WTC11 (cell line): Measurements from ENCODE around the gene CYP26A1. TPM values are rescaled to one million over a fixed set of nuclear protein-coding genes. Genes with fewer than 3 reads are reported as not detected.

Experiments used
- ATF1 ChIP-seq: sonication (generic); formaldehyde crosslinking; IDR thresholded peaks from 2 replicates; pipeline ENCODE4 v1.8.1; 2023; ENCODE audit warnings: mild to moderate bottlenecking, moderate library complexity, missing genetic modification reagents
- ATF6 ChIP-seq: sonication (generic); formaldehyde crosslinking; IDR thresholded peaks from 2 replicates; pipeline ENCODE4 v1.8.1; 2023; ENCODE audit warnings: mild to moderate bottlenecking, missing genetic modification reagents
- CREM ChIP-seq: sonication (generic); formaldehyde crosslinking; IDR thresholded peaks from 2 replicates; pipeline ENCODE4 v1.8.1; 2022; ENCODE audit warnings: mild to moderate bottlenecking, missing genetic modification reagents, moderate library complexity
- ERG ChIP-seq: fragments of 250-450 bp; sonication (Bioruptor Pico); IDR thresholded peaks from 2 replicates; pipeline ENCODE4 v1.8.0; 2021; ENCODE audit warnings: mild to moderate bottlenecking
- FOXK1 ChIP-seq: sonication (generic); formaldehyde crosslinking; IDR thresholded peaks from 2 replicates; pipeline ENCODE4 v1.8.0; 2022; ENCODE audit warnings: mild to moderate bottlenecking, moderate library complexity, missing genetic modification reagents
- GRHL2 ChIP-seq: fragments of 250-450 bp; sonication (Bioruptor Pico); IDR thresholded peaks from 2 replicates; pipeline ENCODE4 v1.8.0; 2022; ENCODE audit warnings: mild to moderate bottlenecking, moderate library complexity; ENCODE audit not compliant: insufficient replicate concordance, severe bottlenecking
- HMGA2 ChIP-seq: fragments of 250-450 bp; sonication (Bioruptor Pico); IDR thresholded peaks from 2 replicates; pipeline ENCODE4 v1.4.0; 2021; ENCODE audit warnings: mild to moderate bottlenecking, moderate library complexity
- IRF1 ChIP-seq: sonication (generic); formaldehyde crosslinking; IDR thresholded peaks from 2 replicates; pipeline ENCODE4 v1.8.0; 2023; ENCODE audit warnings: missing genetic modification reagents
- JAZF1 ChIP-seq: fragments of 250-450 bp; sonication (Bioruptor Pico); IDR thresholded peaks from 2 replicates; pipeline ENCODE4 v1.9.0; 2021; ENCODE audit warnings: moderate library complexity, mild to moderate bottlenecking, inconsistent platforms
- JUN ChIP-seq: sonication (generic); formaldehyde crosslinking; IDR thresholded peaks from 2 replicates; pipeline ENCODE4 v1.8.0; 2023; ENCODE audit warnings: mild to moderate bottlenecking, missing genetic modification reagents
- KAT7 ChIP-seq: sonication (generic); formaldehyde crosslinking; IDR thresholded peaks from 2 replicates; pipeline ENCODE4 v1.8.1; 2023; ENCODE audit warnings: missing genetic modification reagents, mild to moderate bottlenecking, borderline replicate concordance
- MAX ChIP-seq: sonication (generic); formaldehyde crosslinking; IDR thresholded peaks from 2 replicates; pipeline ENCODE4 v1.8.0; 2022; ENCODE audit warnings: mild to moderate bottlenecking, missing genetic modification reagents
- MLX ChIP-seq: sonication (generic); formaldehyde crosslinking; IDR thresholded peaks from 2 replicates; pipeline ENCODE4 v1.8.1; 2023; ENCODE audit warnings: mild to moderate bottlenecking, missing genetic modification reagents, moderate library complexity
- NFATC4 ChIP-seq: fragments of 250-450 bp; sonication (Bioruptor Pico); IDR thresholded peaks from 2 replicates; pipeline ENCODE4 v1.9.0; 2021; ENCODE audit warnings: mild to moderate bottlenecking
- NFE2L1 ChIP-seq: sonication (generic); formaldehyde crosslinking; IDR thresholded peaks from 2 replicates; pipeline ENCODE4 v1.8.1; 2023; ENCODE audit warnings: missing genetic modification reagents
- RORB ChIP-seq: fragments of 250-450 bp; sonication (Bioruptor Pico); IDR thresholded peaks from 2 replicates; pipeline ENCODE4 v1.9.0; 2021; ENCODE audit warnings: mild to moderate bottlenecking
- SMAD3 ChIP-seq: sonication (generic); formaldehyde crosslinking; IDR thresholded peaks from 2 replicates; pipeline ENCODE4 v1.8.0; 2022; ENCODE audit warnings: missing genetic modification reagents, mild to moderate bottlenecking, borderline replicate concordance
- TEAD1 ChIP-seq: sonication (generic); formaldehyde crosslinking; IDR thresholded peaks from 2 replicates; pipeline ENCODE4 v1.8.0; 2022; ENCODE audit warnings: mild to moderate bottlenecking, missing genetic modification reagents
- USF2 ChIP-seq: sonication (generic); formaldehyde crosslinking; IDR thresholded peaks from 2 replicates; pipeline ENCODE4 v1.8.1; 2023; ENCODE audit warnings: mild to moderate bottlenecking, missing genetic modification reagents, moderate library complexity
- ZNF232 ChIP-seq: sonication (generic); formaldehyde crosslinking; IDR thresholded peaks from 2 replicates; pipeline ENCODE4 v1.8.0; 2022; ENCODE audit warnings: mild to moderate bottlenecking, missing genetic modification reagents
- ZNF263 ChIP-seq: sonication (generic); formaldehyde crosslinking; IDR thresholded peaks from 2 replicates; pipeline ENCODE4 v1.8.1; 2022; ENCODE audit warnings: low read depth, mild to moderate bottlenecking, moderate library complexity, missing genetic modification reagents
- ZNF317 ChIP-seq: sonication (generic); formaldehyde crosslinking; IDR thresholded peaks from 2 replicates; pipeline ENCODE4 v1.8.1; 2023; ENCODE audit warnings: low read depth, mild to moderate bottlenecking, moderate library complexity, missing genetic modification reagents, borderline replicate concordance
- ZNF396 ChIP-seq: fragments of 250-450 bp; sonication (Bioruptor Pico); IDR thresholded peaks from 2 replicates; pipeline ENCODE4 v1.8.0; 2021; ENCODE audit warnings: mild to moderate bottlenecking, moderate library complexity, borderline replicate concordance
- ZNF416 ChIP-seq: fragments of 250-450 bp; sonication (Bioruptor Pico); IDR thresholded peaks from 2 replicates; pipeline ENCODE4 v1.9.0; 2021; ENCODE audit warnings: mild to moderate bottlenecking, inconsistent platforms
- ZNF425 ChIP-seq: fragments of 250-450 bp; sonication (Bioruptor Pico); conservative IDR thresholded peaks from 2 replicates; pipeline ENCODE4 v1.9.0; 2021; ENCODE audit warnings: mild to moderate bottlenecking
- ZSCAN18 ChIP-seq: fragments of 250-450 bp; sonication (Bioruptor Pico); IDR thresholded peaks from 2 replicates; pipeline ENCODE4 v2.1.2; 2022; ENCODE audit warnings: mild to moderate bottlenecking, moderate library complexity
- total RNA-seq: library from RNA; stranded (reverse); gene quantifications from 3 replicates; pipeline ENCODE4 v1.2.3, GENCODE V29; 2021

CYP26A1 gene
- total RNA-seq, 1 experiment from 2014 or later = 3.4 TPM

- TF ChIP-seq ZNF396 = no peak
- TF ChIP-seq RORB (CRISPR knock-in tag) = no peak
- TF ChIP-seq ZNF232 (CRISPR knock-in tag) = 0 out of 2 replicates have a peak, but pooled peaks have one; percentile 79
- TF ChIP-seq MAX (CRISPR knock-in tag) = peak; percentile 99
- TF ChIP-seq NFATC4 (CRISPR knock-in tag) = no peak
- peak; percentile 96 for TF ChIP-seq TEAD1
- TF ChIP-seq HMGA2 (CRISPR knock-in tag) = no peak
- peak; percentile 72 for TF ChIP-seq KAT7 (CRISPR knock-in tag)
- TF ChIP-seq JAZF1 = no peak
- TF ChIP-seq ZNF317 (CRISPR knock-in tag) = no peak
- no peak for TF ChIP-seq ATF6 (CRISPR knock-in tag)
- TF ChIP-seq ZSCAN18 (CRISPR knock-in tag) = no peak
- TF ChIP-seq USF2 = 0 out of 2 replicates have a peak, but pooled peaks have one; percentile 27
- TF ChIP-seq FOXK1 (CRISPR knock-in tag) = peak; percentile 85; the same call in 1 of the 2 replicates
- TF ChIP-seq JUN (CRISPR knock-in tag) = peak; percentile 93
- peak; percentile 14; the same call in 1 of the 2 replicates for TF ChIP-seq IRF1
- TF ChIP-seq ATF1 (CRISPR knock-in tag) = 0 out of 2 replicates have a peak, but pooled peaks have one; percentile 55
- TF ChIP-seq SMAD3 (CRISPR knock-in tag) = peak; percentile 70; the same call in 1 of the 2 replicates
- no peak; the same call in 1 of the 2 replicates for TF ChIP-seq MLX (CRISPR knock-in tag)
- no peak for TF ChIP-seq ZNF263 (CRISPR knock-in tag)
- TF ChIP-seq GRHL2 (CRISPR knock-in tag) = no peak
- TF ChIP-seq ZNF425 (CRISPR knock-in tag) = no peak
- no peak for TF ChIP-seq ERG (CRISPR knock-in tag)
- TF ChIP-seq NFE2L1 = peak; percentile 94; the same call in 1 of the 2 replicates
- peak; percentile 76 for TF ChIP-seq ZNF416 (CRISPR knock-in tag)
- peak; percentile 54; the same call in 1 of the 2 replicates for TF ChIP-seq CREM (CRISPR knock-in tag)
These were observed 11.1 kb upstream of the CYP26A1 start (continued) for GRCh38 chr10:93062514-93063143.
